Keratinocyte (primary cell): ENCODE results near the gene LAMB4.

Experiments used
- CTCF ChIP-seq, 3 experiments: IDR thresholded peaks in 1 of 3; conservative IDR thresholded peaks in 1 of 3; optimal IDR thresholded peaks in 1 of 3; 2 replicates in 2 of 3; 3 replicates in 1 of 3; pipeline versions ENCODE3 to v1.5.1; 2011; ENCODE audit warnings: low read length in 3 of 3, mild to moderate bottlenecking in 3 of 3, moderate library complexity in 2 of 3, control low read depth in 1 of 3, inconsistent platforms in 1 of 3; ENCODE audit not compliant: insufficient read depth in 2 of 3; ENCODE audit errors: extremely low read depth in 1 of 3
- EZH2 ChIP-seq: IDR thresholded peaks from one replicate; pipeline ENCODE4 v1.6.1; 2012; ENCODE audit warnings: inconsistent platforms, mild to moderate bottlenecking, low read length, moderate library complexity

GRCh38 chr7:108090791-108091460 lies 39.2 kb downstream of the LAMB4 start:
- TF ChIP-seq CTCF (optimal IDR thresholded peaks at IDR 0.05 in 1 of 3, IDR thresholded peaks at IDR 0.05 in 1 of 3, conservative IDR thresholded peaks at IDR 0.05 in 1 of 3; ENCODE audit: extremely low read depth in 1 of 3, insufficient read depth in 2 of 3, low read length in 3 of 3) (no peak), EZH2 (no peak)
